K562 (cell line): ENCODE results near the gene ASPG.

Source experiments
- DIDO1 ChIP-seq: fragments of 450-650 bp; IDR thresholded peaks from 2 replicates; pipeline ENCODE4 v1.6.1; 2016; ENCODE audit warnings: low read depth, missing biosample characterization, missing genetic modification characterization
- NR2C1 ChIP-seq, 2 experiments: fragments of 450-650 bp; IDR thresholded peaks; 2 replicates each; pipeline ENCODE4 v1.6.1; 2017; ENCODE audit warnings: mild to moderate bottlenecking in 2 of 2, antibody characterized with exemption in 1 of 2, inconsistent platforms in 1 of 2, missing compliant biosample characterization in 1 of 2, missing genetic modification characterization in 1 of 2
- PHF21A ChIP-seq: fragments of 450-650 bp; IDR thresholded peaks from 2 replicates; pipeline ENCODE4 v1.6.1; 2017; ENCODE audit warnings: low read depth, borderline replicate concordance
- POLR2A ChIP-seq: fragments of 450-650 bp; conservative IDR thresholded peaks from 2 replicates; pipeline ENCODE4 v1.6.1; 2016
- STAT6 ChIP-seq: sonication (generic); formaldehyde crosslinking; IDR thresholded peaks from 2 replicates; pipeline ENCODE4 v1.8.1; 2023; ENCODE audit warnings: mild to moderate bottlenecking, missing genetic modification reagents
- TGIF2 ChIP-seq: sonication (generic); formaldehyde crosslinking; IDR thresholded peaks from 2 replicates; pipeline ENCODE4 v1.8.1; 2022; ENCODE audit warnings: mild to moderate bottlenecking, missing genetic modification reagents, moderate library complexity
- USF2 ChIP-seq: sonication (generic); formaldehyde crosslinking; IDR thresholded peaks from 2 replicates; pipeline ENCODE4 v1.5.0; 2020; ENCODE audit warnings: missing genetic modification reagents
- ZNF707 ChIP-seq: fragments of 250-450 bp; sonication (Bioruptor Pico); conservative IDR thresholded peaks from 2 replicates; pipeline ENCODE4 v1.8.0; 2022; ENCODE audit warnings: inconsistent platforms, mild to moderate bottlenecking, moderate library complexity

DNA sequence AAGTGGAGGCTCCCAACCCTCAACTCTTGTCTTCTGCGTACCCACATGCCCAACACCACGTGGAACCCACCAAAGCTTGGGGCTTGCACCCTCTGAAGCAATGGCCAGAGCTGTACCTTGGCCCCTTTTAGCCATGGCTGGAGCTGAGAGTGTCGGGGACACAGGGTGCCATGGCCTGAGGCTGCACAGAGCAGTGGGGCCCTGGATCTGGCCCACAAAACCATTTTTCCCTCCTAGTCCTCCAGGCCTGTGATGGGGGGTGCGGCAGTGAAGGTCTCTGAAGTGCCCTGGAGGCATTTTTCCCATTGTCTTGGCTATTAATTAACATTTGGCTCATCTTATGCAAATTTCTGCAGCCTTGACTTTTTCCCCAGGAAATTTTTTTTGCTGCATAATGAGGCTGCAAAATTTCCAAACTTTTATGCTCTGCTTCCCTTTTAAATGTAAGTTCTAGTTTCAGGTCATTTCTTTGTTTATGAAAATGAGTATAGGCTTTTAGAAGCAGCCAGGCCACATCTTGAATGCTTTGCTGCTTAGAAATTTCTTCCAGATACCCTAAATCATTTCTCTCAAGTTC is 18.7 kb upstream of the ASPG start:
- TF ChIP-seq DIDO1 (tag) (no peak), POLR2A (no peak), NR2C1 (IDR thresholded peaks at IDR 0.05) (no peak), NR2C1 (tag; IDR thresholded peaks at IDR 0.05) (no peak), ZNF707 (CRISPR knock-in tag) (no peak), PHF21A (no peak), STAT6 (CRISPR knock-in tag) (no peak), TGIF2 (no peak), USF2 (no peak)
